Right lobe of liver (tissue), 4 donors: ENCODE data around the gene GFOD1.

Source experiments
- POLR2A ChIP-seq: fragments of 450-650 bp; IDR thresholded peaks from one replicate; pipeline ENCODE4 v1.6.1; 2017; ENCODE audit warnings: antibody characterized with exemption, mild to moderate bottlenecking
- TF ChIP-seq, protein P1 (sequence below), 4 donors: fragments of 200-600 bp in 3 of 4; fragments of 450-650 bp in 1 of 4; IDR thresholded peaks; one replicate each; pipeline versions ENCODE4 v1.5.1 to v1.8.0; 2016 to 2022; ENCODE audit warnings: antibody characterized with exemption in 4 of 4, mild to moderate bottlenecking in 2 of 4
- donor health status: DM: no; HTN: no; CAD: no.
- donor health status: DM: no; HTN: no; CAD: no.
- donor health status: DM: no; HTN: yes; CAD: no.

GRCh38 chr6:13415283-13415682 is 72.1 kb downstream of the GFOD1 start:
- TF ChIP-seq, protein P1, sequence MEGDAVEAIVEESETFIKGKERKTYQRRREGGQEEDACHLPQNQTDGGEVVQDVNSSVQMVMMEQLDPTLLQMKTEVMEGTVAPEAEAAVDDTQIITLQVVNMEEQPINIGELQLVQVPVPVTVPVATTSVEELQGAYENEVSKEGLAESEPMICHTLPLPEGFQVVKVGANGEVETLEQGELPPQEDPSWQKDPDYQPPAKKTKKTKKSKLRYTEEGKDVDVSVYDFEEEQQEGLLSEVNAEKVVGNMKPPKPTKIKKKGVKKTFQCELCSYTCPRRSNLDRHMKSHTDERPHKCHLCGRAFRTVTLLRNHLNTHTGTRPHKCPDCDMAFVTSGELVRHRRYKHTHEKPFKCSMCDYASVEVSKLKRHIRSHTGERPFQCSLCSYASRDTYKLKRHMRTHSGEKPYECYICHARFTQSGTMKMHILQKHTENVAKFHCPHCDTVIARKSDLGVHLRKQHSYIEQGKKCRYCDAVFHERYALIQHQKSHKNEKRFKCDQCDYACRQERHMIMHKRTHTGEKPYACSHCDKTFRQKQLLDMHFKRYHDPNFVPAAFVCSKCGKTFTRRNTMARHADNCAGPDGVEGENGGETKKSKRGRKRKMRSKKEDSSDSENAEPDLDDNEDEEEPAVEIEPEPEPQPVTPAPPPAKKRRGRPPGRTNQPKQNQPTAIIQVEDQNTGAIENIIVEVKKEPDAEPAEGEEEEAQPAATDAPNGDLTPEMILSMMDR (IDR thresholded peaks at IDR 0.05) = no peak
- no peak for TF ChIP-seq POLR2A
